ENCODE results near the gene AGPAT2.

AGPAT2 gene

DNA sequence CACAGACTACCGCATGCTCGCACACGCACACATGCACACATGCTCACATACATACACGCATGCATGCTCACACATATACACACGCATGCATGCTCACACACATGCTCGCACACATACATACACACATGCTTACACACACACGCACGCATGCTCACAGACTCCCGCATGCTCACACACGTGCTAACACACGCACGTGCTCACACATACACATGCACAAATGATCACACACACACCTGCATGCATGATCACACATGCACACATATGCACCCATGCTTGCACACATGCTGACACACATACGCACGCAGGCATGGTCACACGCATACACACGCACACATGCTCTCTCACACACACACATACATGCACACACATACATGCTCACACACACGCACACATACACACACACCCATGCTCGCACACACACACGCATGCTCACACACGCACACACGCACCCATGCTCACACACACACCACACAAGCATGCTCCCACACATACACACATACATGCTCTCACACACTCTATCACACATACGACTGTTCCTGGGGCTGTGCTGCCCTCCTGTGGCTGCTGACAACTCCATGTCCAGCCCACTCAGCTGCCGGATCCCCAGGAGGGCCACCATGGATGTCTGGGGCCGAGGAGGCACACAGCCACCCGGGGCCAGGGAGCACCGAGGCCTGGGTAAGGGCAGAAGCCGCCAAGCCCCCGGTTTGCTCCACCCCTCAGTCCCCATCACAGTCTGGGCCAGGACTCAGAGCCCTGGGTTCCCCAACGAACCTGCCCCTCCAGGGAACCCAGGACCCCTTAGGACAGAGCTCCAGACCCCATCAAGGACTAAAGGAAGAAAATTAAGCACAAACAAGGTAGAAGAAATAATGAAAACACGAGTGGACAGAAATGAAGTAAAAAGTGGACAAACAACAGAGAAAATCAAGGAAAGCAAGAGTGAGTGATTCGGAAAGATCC lies 55.9 kb downstream of the AGPAT2 start:
- WGBS (ENCODE audit: extremely low coverage, insufficient coverage, insufficient read length) = no CpG with 5 or more reads among the region's 31 CpGs
- H4K12ac ChIP-seq (ENCODE audit: low read depth, low read length) = no peak overlapping the region
- H3K23ac ChIP-seq (ENCODE audit: low read length) = peak overlapping the region; percentile 22
- H2BK120ac ChIP-seq (ENCODE audit: insufficient read depth, low read length, poor library complexity) = no peak overlapping the region
- H3K9me3 ChIP-seq (ENCODE audit: insufficient read depth, low read depth, low read length) = peaks cover 8% of the 10 kb centered on the region
- H3K4ac ChIP-seq (ENCODE audit: low read depth, low read length) = no peak overlapping the region
- peak overlapping the region; percentile 27 for H3K4me3 ChIP-seq (ENCODE audit: low read depth, low read length)
- no peak overlapping the region for H2BK12ac ChIP-seq (ENCODE audit: low read length)
- no peak overlapping the region for H3K4me2 ChIP-seq (ENCODE audit: low read length)
- peak; percentile 69 to 84 for DNase-seq
- H3K79me1 ChIP-seq (ENCODE audit: low read length) = no peaks in the 10 kb centered on the region
- no peaks in the 10 kb centered on the region for H3K36me3 ChIP-seq (ENCODE audit: control insufficient read depth in 1 of 2, insufficient read depth in 2 of 2, low read length in 2 of 2)
- no peak overlapping the region for H4K8ac ChIP-seq (ENCODE audit: low read depth, low read length)
- no peaks in the 10 kb centered on the region for H3K79me2 ChIP-seq (ENCODE audit: control insufficient read depth, insufficient read depth, low read length, poor library complexity)
- no peak overlapping the region for H4K91ac ChIP-seq (ENCODE audit: low read depth, low read length)
- H3K27ac ChIP-seq (ENCODE audit: low read depth, low read length) = no peak overlapping the region
- no peak overlapping the region for H2AK5ac ChIP-seq (ENCODE audit: low read length)
- no peak overlapping the region for H2BK5ac ChIP-seq (ENCODE audit: low read depth, low read length, poor library complexity)
- H3K4me1 ChIP-seq (ENCODE audit: control insufficient read depth in 1 of 2, insufficient read depth in 2 of 2, low read length in 2 of 2) = no peaks in the 10 kb centered on the region
- no peak overlapping the region for H3K9ac ChIP-seq (ENCODE audit: low read length)
- H3K27me3 ChIP-seq (ENCODE audit: insufficient read depth, low read length) = no peaks in the 10 kb centered on the region
- H2AFZ ChIP-seq (ENCODE audit: insufficient read depth, low read length, poor library complexity) = no peak overlapping the region
- no peak overlapping the region for H3K14ac ChIP-seq (ENCODE audit: low read length)
- H3K18ac ChIP-seq (ENCODE audit: low read length) = no peak overlapping the region

DNA sequence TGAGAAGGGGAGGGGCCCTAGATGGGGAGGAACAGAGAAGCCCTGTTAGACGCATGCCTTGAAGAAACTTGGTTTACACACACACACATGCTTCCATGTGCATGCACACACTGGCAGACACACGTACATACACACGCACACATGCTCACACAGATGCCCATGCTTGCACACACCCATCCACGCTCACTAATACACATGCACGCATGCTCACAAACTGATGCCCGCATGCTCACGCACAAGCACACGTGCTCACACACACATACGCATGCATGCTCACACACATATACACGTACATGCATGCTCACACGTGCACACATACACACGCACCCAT lies 56.6 kb downstream of the AGPAT2 start:
- no peak overlapping the region for H4K8ac ChIP-seq (ENCODE audit: low read depth, low read length)
- H3K4me2 ChIP-seq (ENCODE audit: low read length) = no peak overlapping the region
- peak overlapping the region; percentile 22 for H3K23ac ChIP-seq (ENCODE audit: low read length)
- H3K18ac ChIP-seq (ENCODE audit: low read length) = no peak overlapping the region
- H3K4me3 ChIP-seq (ENCODE audit: low read depth, low read length) = peak overlapping the region; percentile 27
- H2BK120ac ChIP-seq (ENCODE audit: insufficient read depth, low read length, poor library complexity) = no peak overlapping the region
- H4K91ac ChIP-seq (ENCODE audit: low read depth, low read length) = no peak overlapping the region
- no peaks in the 10 kb centered on the region for H3K27me3 ChIP-seq (ENCODE audit: insufficient read depth, low read length)
- no peaks in the 10 kb centered on the region for H3K4me1 ChIP-seq (ENCODE audit: control insufficient read depth in 1 of 2, insufficient read depth in 2 of 2, low read length in 2 of 2)
- no peak overlapping the region for H2AFZ ChIP-seq (ENCODE audit: insufficient read depth, low read length, poor library complexity)
- no peaks in the 10 kb centered on the region for H3K36me3 ChIP-seq (ENCODE audit: control insufficient read depth in 1 of 2, insufficient read depth in 2 of 2, low read length in 2 of 2)
- no peak for DNase-seq
- H3K14ac ChIP-seq (ENCODE audit: low read length) = no peak overlapping the region
- no CpG with 5 or more reads among the region's 12 CpGs for WGBS (ENCODE audit: extremely low coverage, insufficient coverage, insufficient read length)
- no peak overlapping the region for H4K12ac ChIP-seq (ENCODE audit: low read depth, low read length)
- H3K79me2 ChIP-seq (ENCODE audit: control insufficient read depth, insufficient read depth, low read length, poor library complexity) = no peaks in the 10 kb centered on the region
- H3K27ac ChIP-seq (ENCODE audit: low read depth, low read length) = no peak overlapping the region
- no peaks in the 10 kb centered on the region for H3K79me1 ChIP-seq (ENCODE audit: low read length)
- no peak overlapping the region for H3K4ac ChIP-seq (ENCODE audit: low read depth, low read length)
- H3K9ac ChIP-seq (ENCODE audit: low read length) = no peak overlapping the region
- no peak overlapping the region for H2BK12ac ChIP-seq (ENCODE audit: low read length)
- H2BK5ac ChIP-seq (ENCODE audit: low read depth, low read length, poor library complexity) = no peak overlapping the region
- H3K9me3 ChIP-seq (ENCODE audit: insufficient read depth, low read depth, low read length) = peaks cover 8% of the 10 kb centered on the region
- no peak overlapping the region for H2AK5ac ChIP-seq (ENCODE audit: low read length)

DNA sequence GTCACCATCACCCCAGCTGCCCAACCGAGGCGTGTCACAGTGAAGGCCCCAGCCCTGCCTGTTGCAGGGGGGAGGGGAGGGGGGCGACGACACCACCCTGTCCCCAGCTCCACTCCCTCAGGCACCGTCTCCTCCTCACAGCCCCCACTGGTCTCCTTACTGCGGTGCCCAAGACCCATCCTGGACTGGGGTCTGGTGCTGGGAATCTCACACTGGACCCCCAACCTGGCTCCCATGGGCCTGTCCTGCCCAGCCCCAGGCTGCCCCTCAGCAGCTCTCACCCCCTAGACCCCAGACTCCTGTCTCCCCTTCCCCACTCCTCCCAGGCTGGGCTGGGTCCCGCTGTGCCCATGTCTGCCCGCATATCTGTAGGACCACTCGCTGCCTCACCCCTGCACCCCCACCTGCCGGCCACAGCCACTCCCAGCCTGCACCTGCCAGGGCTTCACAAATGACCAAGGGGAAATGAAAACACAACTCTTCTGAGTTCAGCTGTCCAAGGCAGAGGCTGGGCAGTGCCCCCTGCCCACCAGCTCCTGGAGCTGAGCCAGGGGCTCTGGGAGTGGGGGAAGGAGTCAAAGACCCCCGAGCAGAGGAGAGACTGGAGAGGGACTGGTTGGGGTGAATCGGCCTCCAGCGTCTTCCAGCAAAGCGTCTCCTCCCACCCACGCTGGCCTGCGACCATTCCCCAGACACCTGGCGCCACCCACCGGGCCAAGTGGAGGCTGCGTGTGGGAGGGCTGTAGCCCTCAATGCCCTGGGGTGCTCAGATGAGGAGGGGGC lies 57.2 kb downstream of the AGPAT2 start:
- Histone ChIP-seq H3K27ac (ENCODE audit: low read depth, low read length) (no peak overlapping the region), H4K12ac (ENCODE audit: low read depth, low read length) (no peak overlapping the region), H4K8ac (ENCODE audit: low read depth, low read length) (no peak overlapping the region), H3K18ac (ENCODE audit: low read length) (no peak overlapping the region), H3K79me1 (ENCODE audit: low read length) (no peaks in the 10 kb centered on the region), H2AK5ac (ENCODE audit: low read length) (no peak overlapping the region), H3K27me3 (ENCODE audit: insufficient read depth, low read length) (no peaks in the 10 kb centered on the region), H3K14ac (ENCODE audit: low read length) (no peak overlapping the region), H4K91ac (ENCODE audit: low read depth, low read length) (no peak overlapping the region), H3K36me3 (ENCODE audit: control insufficient read depth in 1 of 2, insufficient read depth in 2 of 2, low read length in 2 of 2) (no peaks in the 10 kb centered on the region), H3K4me2 (ENCODE audit: low read length) (no peak overlapping the region), H3K9me3 (ENCODE audit: insufficient read depth, low read depth, low read length) (peaks cover 8% of the 10 kb centered on the region), H2BK120ac (ENCODE audit: insufficient read depth, low read length, poor library complexity) (no peak overlapping the region), H3K79me2 (ENCODE audit: control insufficient read depth, insufficient read depth, low read length, poor library complexity) (no peaks in the 10 kb centered on the region), H2BK5ac (ENCODE audit: low read depth, low read length, poor library complexity) (no peak overlapping the region), H3K4me1 (ENCODE audit: control insufficient read depth in 1 of 2, insufficient read depth in 2 of 2, low read length in 2 of 2) (no peaks in the 10 kb centered on the region), H3K23ac (ENCODE audit: low read length) (no peak overlapping the region), H3K9ac (ENCODE audit: low read length) (no peak overlapping the region), H3K4me3 (ENCODE audit: low read depth, low read length) (no peak overlapping the region), H2AFZ (ENCODE audit: insufficient read depth, low read length, poor library complexity) (no peak overlapping the region), H3K4ac (ENCODE audit: low read depth, low read length) (no peak overlapping the region), H2BK12ac (ENCODE audit: low read length) (no peak overlapping the region)
- no peak for DNase-seq
- no CpG with 5 or more reads among the region's 19 CpGs for WGBS (ENCODE audit: extremely low coverage, insufficient coverage, insufficient read length)

DNA sequence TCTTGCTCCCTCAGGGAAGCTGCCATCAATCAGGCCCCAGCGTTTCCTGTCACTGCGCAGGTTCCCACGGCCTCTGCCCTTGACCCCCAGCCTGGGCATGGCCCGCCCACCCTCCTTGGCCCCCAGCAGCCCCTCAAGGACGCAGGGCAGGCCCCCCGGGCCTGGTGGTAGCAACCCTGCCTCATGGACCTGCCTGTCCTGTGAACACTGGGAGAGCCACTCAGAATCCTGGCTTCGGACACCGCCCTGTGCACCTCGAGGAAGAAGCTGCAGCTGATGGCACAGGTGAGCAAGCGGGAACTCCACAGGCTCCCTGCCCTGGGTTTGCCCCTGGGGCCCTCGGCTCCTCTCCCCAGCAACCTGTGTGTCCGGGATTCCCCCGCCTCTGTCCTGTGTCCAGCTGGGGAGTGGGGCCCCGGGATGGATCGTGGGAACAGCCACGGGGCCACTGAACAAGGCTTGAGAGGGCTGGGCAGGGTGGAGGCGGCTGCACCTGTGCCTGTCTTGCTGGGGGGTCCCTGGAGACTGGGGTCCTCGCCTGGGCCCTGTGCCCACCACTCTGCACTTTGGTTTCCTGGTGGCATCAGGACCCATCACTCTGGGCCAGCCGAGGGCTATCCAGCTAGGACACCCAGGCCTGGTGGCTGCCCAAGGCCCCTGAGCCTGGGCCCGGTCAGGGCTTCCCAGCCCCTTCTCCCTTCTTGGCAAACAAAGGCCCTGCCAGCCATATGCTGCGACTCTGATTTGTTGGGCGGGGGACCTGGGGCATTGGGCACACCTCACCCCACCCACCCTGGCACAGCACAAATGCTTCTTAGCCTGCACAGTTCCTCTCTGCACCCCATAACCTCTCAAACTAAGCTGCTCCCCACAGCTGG lies 58.0 kb downstream of the AGPAT2 start:
- H4K12ac ChIP-seq (ENCODE audit: low read depth, low read length) = no peak overlapping the region

More for the DNA sequence above, 58.0 kb downstream of the AGPAT2 start:
- Histone ChIP-seq H3K9me3 (ENCODE audit: insufficient read depth, low read depth, low read length) (peaks cover 8% of the 10 kb centered on the region), H3K14ac (ENCODE audit: low read length) (no peak overlapping the region), H2BK120ac (ENCODE audit: insufficient read depth, low read length, poor library complexity) (no peak overlapping the region), H3K18ac (ENCODE audit: low read length) (no peak overlapping the region), H2AFZ (ENCODE audit: insufficient read depth, low read length, poor library complexity) (no peak overlapping the region), H3K23ac (ENCODE audit: low read length) (no peak overlapping the region), H2AK5ac (ENCODE audit: low read length) (no peak overlapping the region), H3K4me2 (ENCODE audit: low read length) (no peak overlapping the region), H3K9ac (ENCODE audit: low read length) (no peak overlapping the region), H4K91ac (ENCODE audit: low read depth, low read length) (no peak overlapping the region), H3K4ac (ENCODE audit: low read depth, low read length) (no peak overlapping the region), H2BK5ac (ENCODE audit: low read depth, low read length, poor library complexity) (no peak overlapping the region), H3K4me1 (ENCODE audit: control insufficient read depth in 1 of 2, insufficient read depth in 2 of 2, low read length in 2 of 2) (peaks cover 0 to 1% of the 10 kb centered on the region in 2 experiments), H3K27me3 (ENCODE audit: insufficient read depth, low read length) (no peaks in the 10 kb centered on the region), H3K4me3 (ENCODE audit: low read depth, low read length) (no peak overlapping the region), H3K36me3 (ENCODE audit: control insufficient read depth in 1 of 2, insufficient read depth in 2 of 2, low read length in 2 of 2) (no peaks in the 10 kb centered on the region), H4K8ac (ENCODE audit: low read depth, low read length) (no peak overlapping the region), H3K79me2 (ENCODE audit: control insufficient read depth, insufficient read depth, low read length, poor library complexity) (no peaks in the 10 kb centered on the region), H3K27ac (ENCODE audit: low read depth, low read length) (no peak overlapping the region), H3K79me1 (ENCODE audit: low read length) (peaks cover 1% of the 10 kb centered on the region), H2BK12ac (ENCODE audit: low read length) (no peak overlapping the region)
- WGBS (ENCODE audit: extremely low coverage, insufficient coverage, insufficient read length) = no CpG with 5 or more reads among the region's 22 CpGs
- no peak for DNase-seq
